Right lobe of liver (tissue), 4 donors: ENCODE measurements around the gene INCA1.

Experiments
- POLR2A ChIP-seq: fragments of 450-650 bp; IDR thresholded peaks from one replicate; pipeline ENCODE4 v1.6.1; 2017; ENCODE audit warnings: antibody characterized with exemption, mild to moderate bottlenecking
- TF ChIP-seq, protein P1 (sequence below), 4 donors: fragments of 200-600 bp in 3 of 4; fragments of 450-650 bp in 1 of 4; IDR thresholded peaks; one replicate each; pipeline versions ENCODE4 v1.5.1 to v1.8.0; 2016 to 2022; ENCODE audit warnings: antibody characterized with exemption in 4 of 4, mild to moderate bottlenecking in 2 of 4
- donor health status: DM: no; HTN: no; CAD: no.
- donor health status: DM: no; HTN: no; CAD: no.
- donor health status: DM: no; HTN: yes; CAD: no.

GRCh38 chr17:4949321-4950074 lies 47.8 kb downstream of the INCA1 start:
- TF ChIP-seq, protein P1, sequence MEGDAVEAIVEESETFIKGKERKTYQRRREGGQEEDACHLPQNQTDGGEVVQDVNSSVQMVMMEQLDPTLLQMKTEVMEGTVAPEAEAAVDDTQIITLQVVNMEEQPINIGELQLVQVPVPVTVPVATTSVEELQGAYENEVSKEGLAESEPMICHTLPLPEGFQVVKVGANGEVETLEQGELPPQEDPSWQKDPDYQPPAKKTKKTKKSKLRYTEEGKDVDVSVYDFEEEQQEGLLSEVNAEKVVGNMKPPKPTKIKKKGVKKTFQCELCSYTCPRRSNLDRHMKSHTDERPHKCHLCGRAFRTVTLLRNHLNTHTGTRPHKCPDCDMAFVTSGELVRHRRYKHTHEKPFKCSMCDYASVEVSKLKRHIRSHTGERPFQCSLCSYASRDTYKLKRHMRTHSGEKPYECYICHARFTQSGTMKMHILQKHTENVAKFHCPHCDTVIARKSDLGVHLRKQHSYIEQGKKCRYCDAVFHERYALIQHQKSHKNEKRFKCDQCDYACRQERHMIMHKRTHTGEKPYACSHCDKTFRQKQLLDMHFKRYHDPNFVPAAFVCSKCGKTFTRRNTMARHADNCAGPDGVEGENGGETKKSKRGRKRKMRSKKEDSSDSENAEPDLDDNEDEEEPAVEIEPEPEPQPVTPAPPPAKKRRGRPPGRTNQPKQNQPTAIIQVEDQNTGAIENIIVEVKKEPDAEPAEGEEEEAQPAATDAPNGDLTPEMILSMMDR (IDR thresholded peaks at IDR 0.05): no peak
- no peak for TF ChIP-seq POLR2A
